GM12872 (cell line): ENCODE results near the gene CYP27B1.

ENCODE experiments used
- TF ChIP-seq, protein P1 (sequence below): IDR thresholded peaks from 3 replicates; pipeline ENCODE4 v1.5.1; 2011; ENCODE audit warnings: low read depth, mild to moderate bottlenecking, low read length, moderate library complexity; ENCODE audit not compliant: insufficient read depth

The CYP27B1 gene

GRCh38 chr12:57744777-57745484 is 21.9 kb downstream of the CYP27B1 start, which contains the start of gene TSPAN31:
Gene TSPAN31 (plus strand): TSS chr12:57745039. CDS start chr12:57745155, 116 bp downstream.
- TF ChIP-seq, protein P1, sequence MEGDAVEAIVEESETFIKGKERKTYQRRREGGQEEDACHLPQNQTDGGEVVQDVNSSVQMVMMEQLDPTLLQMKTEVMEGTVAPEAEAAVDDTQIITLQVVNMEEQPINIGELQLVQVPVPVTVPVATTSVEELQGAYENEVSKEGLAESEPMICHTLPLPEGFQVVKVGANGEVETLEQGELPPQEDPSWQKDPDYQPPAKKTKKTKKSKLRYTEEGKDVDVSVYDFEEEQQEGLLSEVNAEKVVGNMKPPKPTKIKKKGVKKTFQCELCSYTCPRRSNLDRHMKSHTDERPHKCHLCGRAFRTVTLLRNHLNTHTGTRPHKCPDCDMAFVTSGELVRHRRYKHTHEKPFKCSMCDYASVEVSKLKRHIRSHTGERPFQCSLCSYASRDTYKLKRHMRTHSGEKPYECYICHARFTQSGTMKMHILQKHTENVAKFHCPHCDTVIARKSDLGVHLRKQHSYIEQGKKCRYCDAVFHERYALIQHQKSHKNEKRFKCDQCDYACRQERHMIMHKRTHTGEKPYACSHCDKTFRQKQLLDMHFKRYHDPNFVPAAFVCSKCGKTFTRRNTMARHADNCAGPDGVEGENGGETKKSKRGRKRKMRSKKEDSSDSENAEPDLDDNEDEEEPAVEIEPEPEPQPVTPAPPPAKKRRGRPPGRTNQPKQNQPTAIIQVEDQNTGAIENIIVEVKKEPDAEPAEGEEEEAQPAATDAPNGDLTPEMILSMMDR: no peak

- TF ChIP-seq, protein P1: no peak
These were observed 22.6 kb downstream of the CYP27B1 start for GRCh38 chr12:57744194-57744776.

DNA sequence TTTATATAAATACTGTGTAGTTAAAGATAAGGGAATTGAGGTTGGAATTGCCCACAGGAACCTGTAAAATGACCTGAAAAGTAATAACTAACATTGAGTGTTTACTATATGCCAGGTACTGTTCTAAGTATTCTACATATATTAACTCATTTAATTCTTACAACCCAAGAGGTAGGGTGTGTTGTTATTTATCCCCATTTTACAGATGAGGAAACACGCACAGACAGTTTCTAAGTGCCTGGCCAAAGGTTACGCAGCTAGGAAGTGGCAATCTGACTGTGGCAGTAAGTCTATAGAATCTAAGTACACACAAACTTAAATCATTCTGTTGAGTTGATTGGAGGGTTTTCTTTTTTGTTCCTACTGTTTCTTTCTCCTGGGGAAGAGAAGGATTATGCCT is 23.1 kb downstream of the CYP27B1 start:
- TF ChIP-seq, protein P1: no peak

GRCh38 chr12:57741844-57742738 is 24.8 kb downstream of the CYP27B1 start:
- TF ChIP-seq, protein P1: peak; percentile 72

- TF ChIP-seq, protein P1: no peak
These were observed 25.5 kb downstream of the CYP27B1 start for GRCh38 chr12:57741413-57741789.

- TF ChIP-seq, protein P1: no peak
These were observed 26.0 kb downstream of the CYP27B1 start for GRCh38 chr12:57740656-57741412.
